HepG2 (cell line): ENCODE measurements around the gene NACC2. TPM values are rescaled to one million over a fixed set of nuclear protein-coding genes. Genes with fewer than 3 reads are reported as not detected.

Source experiments
- CEBPZ ChIP-seq: IDR thresholded peaks from 2 replicates; pipeline ENCODE4 v1.6.1; 2012; ENCODE audit warnings: low read length, improper control_type of control experiment
- DZIP1 ChIP-seq: sonication (generic); formaldehyde crosslinking; IDR thresholded peaks from 2 replicates; pipeline ENCODE4 v1.5.0; 2020; ENCODE audit warnings: mild to moderate bottlenecking, missing genetic modification reagents
- MXI1 ChIP-seq: IDR thresholded peaks from 3 replicates; pipeline ENCODE4 v1.6.1; 2012; ENCODE audit warnings: low read depth, low read length, inconsistent platforms, borderline replicate concordance
- NCOA5 ChIP-seq: sonication (generic); formaldehyde crosslinking; IDR thresholded peaks from 2 replicates; pipeline ENCODE4 v1.4.0; 2020; ENCODE audit warnings: missing genetic modification reagents
- NFIB ChIP-seq: sonication (generic); formaldehyde crosslinking; IDR thresholded peaks from 2 replicates; pipeline ENCODE4 v1.9.0; 2021; ENCODE audit warnings: missing genetic modification reagents, mild to moderate bottlenecking, borderline replicate concordance
- NONO ChIP-seq, 2 experiments: fragments of 450-650 bp in 1 of 2; sonication (generic) in 1 of 2; formaldehyde crosslinking in 1 of 2; IDR thresholded peaks in 1 of 2; conservative IDR thresholded peaks in 1 of 2; 2 replicates each; pipeline versions ENCODE4 v1.6.1 to v1.8.0; 2017 to 2022; ENCODE audit warnings: mild to moderate bottlenecking in 1 of 2, missing genetic modification reagents in 1 of 2, moderate library complexity in 1 of 2
- RXRA ChIP-seq: sonication (generic); formaldehyde crosslinking; IDR thresholded peaks from 2 replicates; pipeline ENCODE4 v1.5.1; 2020; ENCODE audit warnings: missing genetic modification reagents
- SMC3 ChIP-seq: IDR thresholded peaks from 2 replicates; pipeline ENCODE4 v1.6.1; 2011; ENCODE audit warnings: low read length, improper control_type of control experiment
- XRCC5 ChIP-seq: fragments of 200-400 bp; formaldehyde crosslinking; optimal IDR thresholded peaks from 2 replicates; pipeline ENCODE3; 2017; ENCODE audit warnings: mild to moderate bottlenecking, low read length
- ZBTB26 ChIP-seq: IDR thresholded peaks from 2 replicates; pipeline ENCODE4 v1.6.1; 2016; ENCODE audit warnings: missing compliant biosample characterization, missing genetic modification reagents, borderline replicate concordance
- ZBTB34 ChIP-seq: sonication (generic); formaldehyde crosslinking; IDR thresholded peaks from 2 replicates; pipeline ENCODE4 v1.8.0; 2022; ENCODE audit warnings: mild to moderate bottlenecking, missing genetic modification reagents
- ZNF10 ChIP-seq: sonication (generic); formaldehyde crosslinking; IDR thresholded peaks from 2 replicates; pipeline ENCODE4 v1.4.0; 2020; ENCODE audit warnings: mild to moderate bottlenecking, low read depth, missing genetic modification reagents, borderline replicate concordance
- ZNF20 ChIP-seq: sonication (generic); formaldehyde crosslinking; IDR thresholded peaks from 2 replicates; pipeline ENCODE4 v1.4.0; 2020; ENCODE audit warnings: mild to moderate bottlenecking, moderate library complexity, missing genetic modification reagents
- ZNF574 ChIP-seq: sonication (generic); formaldehyde crosslinking; IDR thresholded peaks from 2 replicates; pipeline ENCODE4 v1.4.0; 2020; ENCODE audit warnings: missing genetic modification reagents
- ZNF7 ChIP-seq: IDR thresholded peaks from 2 replicates; pipeline ENCODE4 v1.6.1; 2016; ENCODE audit warnings: missing biosample characterization, missing genetic modification reagents
- ZNF724P ChIP-seq: sonication (generic); formaldehyde crosslinking; IDR thresholded peaks from 2 replicates; pipeline ENCODE4 v1.8.0; 2022; ENCODE audit warnings: missing genetic modification reagents, borderline replicate concordance
- ZSCAN12 ChIP-seq: sonication (generic); formaldehyde crosslinking; IDR thresholded peaks from 2 replicates; pipeline ENCODE4 v1.9.0; 2021; ENCODE audit warnings: mild to moderate bottlenecking, missing genetic modification reagents
- ZSCAN22 ChIP-seq: sonication (generic); formaldehyde crosslinking; IDR thresholded peaks from 2 replicates; pipeline ENCODE4 v1.4.0; 2020; ENCODE audit warnings: mild to moderate bottlenecking, missing genetic modification reagents
- polyA plus RNA-seq, 8 experiments: library from polyadenylated mRNA; depleted of rRNA in 3 of 8; stranded (reverse) in 7 of 8; unstranded in 1 of 8; fragments of >200 nt; fragmentation: Illumina TruSeq in 4 of 8; extraction: Trizol in 4 of 8; gene quantifications; 2 replicates each; pipeline versions ENCODE4 v1.2.1 to v1.2.3, GENCODE V29; 2011 to 2016; ENCODE audit warnings: low read depth in 4 of 8, missing spikeins in 1 of 8, mixed read lengths in 1 of 8; ENCODE audit not compliant: insufficient read depth in 1 of 8
- total RNA-seq, 5 experiments: library from RNA; depleted of rRNA; stranded (reverse); fragments of >200 nt; fragmentation: Illumina TruSeq; extraction: Trizol; gene quantifications; 2 replicates each; pipeline ENCODE4 v1.2.3, GENCODE V29; 2016; ENCODE audit warnings: low read depth in 1 of 5

The NACC2 gene
- total and polyA plus RNA-seq, 2 of the 13 experiments (the other 11 are each of a cell fraction or from before 2014, with no cell fraction given): 5.9 to 12.3 TPM

- TF ChIP-seq ZNF724P (CRISPR knock-in tag) (no peak), MXI1 (peak; percentile 85; the same call in 2 of the 3 replicates), NONO (IDR thresholded peaks at IDR 0.05) (no peak), NONO (CRISPR knock-in tag; conservative IDR thresholded peaks at IDR 0.05) (no peak), RXRA (CRISPR knock-in tag) (no peak), SMC3 (0 out of 2 replicates have a peak, but pooled peaks have one; percentile 14), ZNF7 (no peak), NCOA5 (CRISPR knock-in tag) (no peak), ZSCAN12 (CRISPR knock-in tag) (no peak), NFIB (CRISPR knock-in tag) (no peak), ZNF10 (CRISPR knock-in tag) (no peak), ZNF20 (CRISPR knock-in tag) (no peak), CEBPZ (no peak), ZBTB34 (CRISPR knock-in tag) (peak; percentile 73; the same call in 1 of the 2 replicates), ZNF574 (CRISPR knock-in tag) (no peak), ZBTB26 (no peak), ZSCAN22 (CRISPR knock-in tag) (no peak), DZIP1 (CRISPR knock-in tag) (no peak), XRCC5 (peak; percentile 54)
Measured at GRCh38 chr9:136051837-136052471, 43.1 kb downstream of the NACC2 start (continued).
